ENCODE data around the gene CDH10. TPM values are rescaled to one million over a fixed set of nuclear protein-coding genes. Genes with fewer than 3 reads are reported as not detected.

Gene CDH10
- total RNA-seq, 1 donor from 2014 or later: 0.38 TPM

GRCh38 chr5:24571302-24571701 is 73.5 kb downstream of the CDH10 start:
- TF ChIP-seq CTCF (IDR thresholded peaks at IDR 0.05; ENCODE audit: insufficient read depth, low read length, poor library complexity, severe bottlenecking): no peak
- no peak overlapping the region for H3K4me3 ChIP-seq (ENCODE audit: low read depth, low read length)
- H3K36me3 ChIP-seq (ENCODE audit: control insufficient read depth, insufficient read depth, low read length): no peaks in the 10 kb centered on the region
- no peak for DNase-seq (ENCODE audit: low read depth)
- no peaks in the 10 kb centered on the region for H3K27me3 ChIP-seq (ENCODE audit: control insufficient read depth, insufficient read depth, low read length)

GRCh38 chr5:24566933-24567332 is 77.8 kb downstream of the CDH10 start:
- DNase-seq (ENCODE audit: low read depth): no peak
- Histone ChIP-seq H3K36me3 (ENCODE audit: control insufficient read depth, insufficient read depth, low read length) (no peaks in the 10 kb centered on the region), H3K4me3 (ENCODE audit: low read depth, low read length) (no peak overlapping the region), H3K27me3 (ENCODE audit: control insufficient read depth, insufficient read depth, low read length) (no peaks in the 10 kb centered on the region)
- TF ChIP-seq CTCF (IDR thresholded peaks at IDR 0.05; ENCODE audit: insufficient read depth, low read length, poor library complexity, severe bottlenecking): no peak

GRCh38 chr5:24555229-24555628 is 89.5 kb downstream of the CDH10 start:
- H3K36me3 ChIP-seq (ENCODE audit: control insufficient read depth, insufficient read depth, low read length): no peaks in the 10 kb centered on the region
- H3K27me3 ChIP-seq (ENCODE audit: control insufficient read depth, insufficient read depth, low read length): no peaks in the 10 kb centered on the region
- DNase-seq (ENCODE audit: low read depth): no peak
- no peak overlapping the region for H3K4me3 ChIP-seq (ENCODE audit: low read depth, low read length)
- TF ChIP-seq CTCF (IDR thresholded peaks at IDR 0.05; ENCODE audit: insufficient read depth, low read length, poor library complexity, severe bottlenecking): no peak

- Histone ChIP-seq H3K4me3 (ENCODE audit: low read depth, low read length) (no peak overlapping the region), H3K36me3 (ENCODE audit: control insufficient read depth, insufficient read depth, low read length) (no peaks in the 10 kb centered on the region), H3K27me3 (ENCODE audit: control insufficient read depth, insufficient read depth, low read length) (no peaks in the 10 kb centered on the region)
- DNase-seq (ENCODE audit: low read depth): no peak
- no peak for TF ChIP-seq CTCF (IDR thresholded peaks at IDR 0.05; ENCODE audit: insufficient read depth, low read length, poor library complexity, severe bottlenecking)
Measured at GRCh38 chr5:24547132-24547531, 97.6 kb downstream of the CDH10 start.

- DNase-seq (ENCODE audit: low read depth): no peak
- Histone ChIP-seq H3K27me3 (ENCODE audit: control insufficient read depth, insufficient read depth, low read length) (no peaks in the 10 kb centered on the region), H3K4me3 (ENCODE audit: low read depth, low read length) (no peak overlapping the region), H3K36me3 (ENCODE audit: control insufficient read depth, insufficient read depth, low read length) (no peaks in the 10 kb centered on the region)
- TF ChIP-seq CTCF (IDR thresholded peaks at IDR 0.05; ENCODE audit: insufficient read depth, low read length, poor library complexity, severe bottlenecking): no peak
Measured at GRCh38 chr5:24539613-24540012, 105.2 kb downstream of the CDH10 start.

- Histone ChIP-seq H3K27me3 (ENCODE audit: control insufficient read depth, insufficient read depth, low read length) (no peaks in the 10 kb centered on the region), H3K36me3 (ENCODE audit: control insufficient read depth, insufficient read depth, low read length) (no peaks in the 10 kb centered on the region), H3K4me3 (ENCODE audit: low read depth, low read length) (no peak overlapping the region)
- no peak for DNase-seq (ENCODE audit: low read depth)
- TF ChIP-seq CTCF (IDR thresholded peaks at IDR 0.05; ENCODE audit: insufficient read depth, low read length, poor library complexity, severe bottlenecking): no peak
Measured at GRCh38 chr5:24538346-24538745, 106.4 kb downstream of the CDH10 start.
